Lung (tissue), 12 donors: ENCODE measurements around the gene VGLL4. TPM values are rescaled to one million over a fixed set of nuclear protein-coding genes. Genes with fewer than 3 reads are reported as not detected.

Experiments used
- ATAC-seq: fragments of 200-7000 bp; cut with Tn5 transposase; one replicate; pipeline ENCODE4 v1.9.1; 2020; ENCODE audit warnings: moderate number of reproducible peaks; ENCODE audit not compliant: insufficient read depth, low FRiP score
- DNase-seq, 3 donors: peaks; one replicate each; pipeline ENCODE4 v3.0.0-alpha.2; 2013 to 2017
- H3K27ac ChIP-seq, 2 donors: one replicate each; pipeline ENCODE4 v1.5.1; 2013; ENCODE audit warnings: mild to moderate bottlenecking in 2 of 2, moderate library complexity in 2 of 2, control low read depth in 1 of 2, inconsistent platforms in 1 of 2, low read depth in 1 of 2, low read length in 1 of 2
- H3K27me3 ChIP-seq, 3 donors: one replicate each; pipeline ENCODE4 v1.5.1; 2013; ENCODE audit warnings: low read length in 2 of 3; ENCODE audit not compliant: control insufficient read depth in 3 of 3, insufficient read depth in 3 of 3
- H3K36me3 ChIP-seq, 4 donors: one replicate each; pipeline ENCODE4 v1.5.1; 2013; ENCODE audit warnings: low read length in 4 of 4, mild to moderate bottlenecking in 1 of 4, moderate library complexity in 1 of 4; ENCODE audit not compliant: control insufficient read depth in 4 of 4, insufficient read depth in 4 of 4
- H3K4me1 ChIP-seq, 5 donors: one replicate each; pipeline ENCODE4 v1.5.1; 2013; ENCODE audit warnings: low read length in 5 of 5, mild to moderate bottlenecking in 2 of 5, moderate library complexity in 1 of 5; ENCODE audit not compliant: control insufficient read depth in 5 of 5, insufficient read depth in 5 of 5
- H3K4me3 ChIP-seq: one replicate; pipeline ENCODE4 v1.5.1; 2013; ENCODE audit warnings: mild to moderate bottlenecking, control low read depth, moderate library complexity
- H3K9ac ChIP-seq, 2 donors: one replicate each; pipeline ENCODE4 v1.5.1; 2013; ENCODE audit warnings: low read length in 2 of 2, control low read depth in 1 of 2; ENCODE audit not compliant: insufficient read depth in 1 of 2
- H3K9me3 ChIP-seq, 4 donors: one replicate each; pipeline ENCODE4 v1.5.1; 2013; ENCODE audit warnings: low read length in 3 of 4, mild to moderate bottlenecking in 1 of 4, moderate library complexity in 1 of 4; ENCODE audit not compliant: control insufficient read depth in 4 of 4, insufficient read depth in 3 of 4
- CTCF ChIP-seq: IDR thresholded peaks from 2 replicates; pipeline ENCODE4 v1.5.1; 2012; ENCODE audit warnings: mild to moderate bottlenecking; ENCODE audit errors: control extremely low read depth, extremely low read depth
- WGBS, 2 donors: extraction: QIAGEN DNeasy Blood & Tissue Kit; methylation state at CpG; one replicate each; pipeline ENCODE4 v1.1.7; 2013; 5-methylcytosine and 5-hydroxymethylcytosine counted together
- polyA plus RNA-seq, 2 donors: library from polyadenylated mRNA; stranded (reverse); fragments of 200-250 nt; gene quantifications; one replicate each; pipeline ENCODE4 v1.2.1, GENCODE V29; 2013
- total RNA-seq, 2 donors: library from RNA; depleted of rRNA in 1 of 2; stranded (reverse); fragments of >200 nt in 1 of 2; gene quantifications; one replicate each; pipeline ENCODE4 v1.2.1, GENCODE V29; 2014 to 2021
- donor health status: control.
- donor health status: control.
- donor health status: Bipolar disorder and iron deficiency.
- donor health status: healthy.
- donor health status: DM: yes; HTN: yes; CAD: no.

Gene VGLL4
- total and polyA plus RNA-seq, 4 donors = 30.5 to 94.1 (median 39.3) TPM

- TF ChIP-seq CTCF = peak; percentile 27
- no peak overlapping the region for H3K9ac ChIP-seq
- H3K4me3 ChIP-seq = no peak overlapping the region
- H3K27ac ChIP-seq = no peak overlapping the region
- no peaks in the 10 kb centered on the region for H3K9me3 ChIP-seq
- H3K4me1 ChIP-seq = peaks cover 0 to 7% (median 0%) of the 10 kb centered on the region in 5 donors
- H3K27me3 ChIP-seq = no peaks in the 10 kb centered on the region
- DNase-seq = peak in 2 of 3 donors; percentile 75 to 80
- WGBS, 2 donors = 25 to 32% methylated on average over 2 of the region's 2 CpGs
- no peaks in the 10 kb centered on the region for H3K36me3 ChIP-seq
- no peak for ATAC-seq
Measured at GRCh38 chr3:11651900-11652299, 8.2 kb upstream of the VGLL4 start.

GRCh38 chr3:11651477-11651876 lies 7.8 kb upstream of the VGLL4 start:
- Histone ChIP-seq H3K4me3 (no peak overlapping the region), H3K27me3 (no peaks in the 10 kb centered on the region), H3K9ac (no peak overlapping the region), H3K36me3 (no peaks in the 10 kb centered on the region), H3K27ac (no peak overlapping the region), H3K9me3 (no peaks in the 10 kb centered on the region), H3K4me1 (peaks cover 0 to 7% (median 0%) of the 10 kb centered on the region in 5 donors)
- ATAC-seq = no peak
- TF ChIP-seq CTCF = no peak
- 71 to 89% methylated on average over 4 of the region's 4 CpGs for WGBS, 2 donors
- no peak for DNase-seq

GRCh38 chr3:11650391-11650790 lies 6.7 kb upstream of the VGLL4 start:
- DNase-seq = no peak
- no peaks in the 10 kb centered on the region for H3K9me3 ChIP-seq
- no peak overlapping the region for H3K27ac ChIP-seq
- TF ChIP-seq CTCF = no peak
- H3K4me1 ChIP-seq = peaks cover 0 to 7% (median 0%) of the 10 kb centered on the region in 5 donors
- ATAC-seq = no peak
- no peak overlapping the region for H3K9ac ChIP-seq
- H3K27me3 ChIP-seq = no peaks in the 10 kb centered on the region
- 93 to 95% methylated on average over 3 of the region's 3 CpGs for WGBS, 2 donors
- H3K4me3 ChIP-seq = no peak overlapping the region
- H3K36me3 ChIP-seq = no peaks in the 10 kb centered on the region

DNA sequence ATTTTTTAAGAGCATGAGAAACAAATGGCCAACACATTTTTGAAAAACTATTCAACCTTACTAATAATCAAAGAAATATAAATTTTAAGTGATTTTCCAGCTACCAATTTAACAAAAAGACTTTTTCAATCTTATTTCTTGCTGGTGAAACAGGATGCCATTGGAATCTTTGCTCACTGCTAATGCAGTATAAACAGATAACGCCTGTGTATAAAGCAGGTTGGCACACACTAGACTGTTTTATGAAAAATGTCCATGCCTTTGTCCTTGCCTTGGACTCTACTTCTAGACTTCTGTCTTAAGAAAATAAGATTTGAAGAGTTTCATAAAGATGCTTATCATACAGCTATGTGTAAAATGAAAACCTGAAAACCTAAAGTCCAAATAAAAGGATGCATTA lies 5.0 kb upstream of the VGLL4 start:
- Histone ChIP-seq H3K4me3 (no peak overlapping the region), H3K27ac (no peak overlapping the region), H3K9ac (no peak overlapping the region), H3K4me1 (peaks cover 0 to 13% (median 0%) of the 10 kb centered on the region in 5 donors), H3K27me3 (no peaks in the 10 kb centered on the region), H3K9me3 (no peaks in the 10 kb centered on the region), H3K36me3 (no peaks in the 10 kb centered on the region)
- DNase-seq = no peak
- ATAC-seq = no peak
- no peak for TF ChIP-seq CTCF
- WGBS, 2 donors = 62 to 72% methylated on average over 1 of the region's 1 CpG
